Measurements from ENCODE around the gene POLR3H.

Gene POLR3H

GRCh38 chr22:41517172-41518047 lies 26.9 kb downstream of the POLR3H start:
- Mint-ChIP-seq H3K9me3 (no peaks in the 10 kb centered on the region), H3K36me3 (no peaks in the 10 kb centered on the region), H3K27ac (peak overlapping the region; percentile 35), H3K4me1 (peaks cover 6% of the 10 kb centered on the region), H3K27me3 (no peaks in the 10 kb centered on the region), H3K4me3 (no peak overlapping the region)

DNA sequence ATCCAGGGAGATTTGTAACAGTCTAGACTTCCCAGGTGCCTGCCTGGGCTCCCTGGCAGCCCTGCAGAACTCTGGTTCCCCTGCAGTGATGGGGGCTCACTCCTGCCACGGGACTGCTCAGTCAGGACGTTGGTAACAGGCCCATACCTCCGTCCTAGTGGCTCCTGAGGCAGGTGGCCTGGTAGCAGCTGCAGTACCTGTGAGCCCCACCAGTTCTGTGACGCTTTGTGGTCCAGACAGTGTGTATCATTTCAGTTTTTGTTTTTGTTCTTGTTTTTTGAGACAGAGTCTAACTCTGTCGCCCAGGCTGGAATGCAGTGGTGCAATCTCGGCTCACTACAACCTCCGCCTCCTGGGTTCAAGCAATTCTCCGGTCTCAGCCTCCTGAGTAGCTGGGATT lies 27.8 kb downstream of the POLR3H start:
- no peak overlapping the region for H3K4me3 Mint-ChIP-seq
- H3K9me3 Mint-ChIP-seq, result no peaks in the 10 kb centered on the region
- H3K4me1 Mint-ChIP-seq, result peaks cover 6% of the 10 kb centered on the region
- no peaks in the 10 kb centered on the region for H3K27me3 Mint-ChIP-seq
- H3K36me3 Mint-ChIP-seq, result no peaks in the 10 kb centered on the region
- H3K27ac Mint-ChIP-seq, result no peak overlapping the region

DNA sequence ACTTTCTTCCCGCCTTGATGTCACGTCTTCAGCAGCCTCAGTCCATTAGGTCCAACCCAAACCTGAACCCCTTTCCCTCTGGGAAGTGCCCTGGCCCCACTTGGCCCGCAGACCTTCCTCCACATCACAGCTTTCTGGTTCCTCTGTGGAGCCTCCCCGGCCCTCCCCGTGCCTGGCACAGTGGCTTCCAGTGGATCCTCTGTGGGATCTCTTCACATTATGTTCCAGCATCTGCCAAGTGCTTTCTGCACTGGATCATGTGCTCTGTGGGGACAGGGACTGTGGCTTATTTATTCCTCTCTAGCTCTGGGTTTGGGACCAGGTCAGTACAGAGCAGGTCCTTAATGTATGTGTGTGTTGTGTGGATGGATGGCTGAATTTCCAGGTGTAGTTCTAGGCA lies 30.9 kb downstream of the POLR3H start:
- no peaks in the 10 kb centered on the region for H3K27me3 Mint-ChIP-seq
- no peak overlapping the region for H3K27ac Mint-ChIP-seq
- H3K4me3 Mint-ChIP-seq, result no peak overlapping the region
- peaks cover 5% of the 10 kb centered on the region for H3K36me3 Mint-ChIP-seq
- no peaks in the 10 kb centered on the region for H3K9me3 Mint-ChIP-seq
- H3K4me1 Mint-ChIP-seq, result peaks cover 6% of the 10 kb centered on the region

- peaks cover 5% of the 10 kb centered on the region for H3K36me3 Mint-ChIP-seq
These were observed 31.7 kb downstream of the POLR3H start for GRCh38 chr22:41512421-41513194.

DNA sequence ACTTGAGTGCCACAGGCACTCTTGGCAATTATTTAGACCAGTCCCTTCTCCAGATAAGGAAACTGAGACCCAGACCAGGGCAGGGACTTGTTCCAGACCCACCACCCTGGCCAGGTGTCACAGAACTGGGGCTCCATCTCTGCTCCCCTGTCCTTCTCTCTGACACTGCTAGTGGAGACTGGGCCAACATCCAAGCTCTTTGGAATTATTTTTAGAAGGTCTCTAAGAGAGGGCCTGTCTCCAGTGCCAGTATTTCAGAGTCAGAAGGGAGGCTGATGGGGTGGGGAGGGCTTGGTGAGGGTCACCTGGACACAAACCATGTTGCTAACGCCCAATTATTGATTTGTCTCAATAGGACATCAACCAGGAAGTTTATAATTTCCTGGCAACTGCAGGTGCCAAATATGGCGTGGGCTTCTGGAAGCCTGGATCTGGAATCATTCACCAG lies 32.7 kb downstream of the POLR3H start:
- H3K9me3 Mint-ChIP-seq, result no peaks in the 10 kb centered on the region
- no peak overlapping the region for H3K4me3 Mint-ChIP-seq
- no peaks in the 10 kb centered on the region for H3K27me3 Mint-ChIP-seq
- H3K36me3 Mint-ChIP-seq, result peaks cover 5% of the 10 kb centered on the region
- no peaks in the 10 kb centered on the region for H3K4me1 Mint-ChIP-seq
- H3K27ac Mint-ChIP-seq, result no peak overlapping the region

More at GRCh38 chr22:41512421-41513194, 31.7 kb downstream of the POLR3H start:
- Mint-ChIP-seq H3K27ac (no peak overlapping the region), H3K9me3 (no peaks in the 10 kb centered on the region), H3K27me3 (no peaks in the 10 kb centered on the region), H3K4me1 (peaks cover 6% of the 10 kb centered on the region), H3K4me3 (no peak overlapping the region)

DNA sequence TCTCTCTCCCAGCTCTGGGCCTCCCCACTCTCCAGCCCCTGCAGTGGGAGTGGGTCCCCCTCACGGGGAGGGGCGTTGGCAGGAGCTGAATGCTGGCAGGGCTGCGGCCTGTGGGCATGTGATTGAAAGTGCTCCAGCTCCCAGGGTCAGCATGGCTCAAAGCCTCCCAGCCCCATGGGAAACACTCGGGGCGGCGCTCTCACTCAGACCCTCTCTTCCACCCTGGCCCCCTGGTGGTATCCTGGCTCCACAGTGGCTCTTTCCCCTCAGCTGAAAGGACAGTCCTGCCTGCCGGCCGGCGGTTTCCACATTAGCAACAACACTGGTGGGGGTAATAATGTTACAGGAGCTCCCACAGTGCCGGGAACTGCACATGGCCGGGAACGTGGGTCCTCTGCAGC lies 35.5 kb downstream of the POLR3H start:
- Mint-ChIP-seq H3K36me3 (peaks cover 6% of the 10 kb centered on the region), H3K9me3 (no peaks in the 10 kb centered on the region), H3K4me3 (no peak overlapping the region), H3K27ac (no peak overlapping the region), H3K27me3 (no peaks in the 10 kb centered on the region), H3K4me1 (no peaks in the 10 kb centered on the region)

- no peak overlapping the region for H3K27ac Mint-ChIP-seq
These were observed 36.8 kb downstream of the POLR3H start for GRCh38 chr22:41507330-41508063.

GRCh38 chr22:41505511-41506220 lies 38.6 kb downstream of the POLR3H start:
- Mint-ChIP-seq H3K36me3 (peaks cover 6% of the 10 kb centered on the region), H3K9me3 (no peaks in the 10 kb centered on the region), H3K27me3 (no peaks in the 10 kb centered on the region), H3K4me1 (no peaks in the 10 kb centered on the region), H3K4me3 (no peak overlapping the region), H3K27ac (no peak overlapping the region)

More at GRCh38 chr22:41507330-41508063, 36.8 kb downstream of the POLR3H start:
- Mint-ChIP-seq H3K36me3 (peaks cover 6% of the 10 kb centered on the region), H3K4me1 (no peaks in the 10 kb centered on the region), H3K9me3 (no peaks in the 10 kb centered on the region), H3K4me3 (no peak overlapping the region), H3K27me3 (no peaks in the 10 kb centered on the region)

DNA sequence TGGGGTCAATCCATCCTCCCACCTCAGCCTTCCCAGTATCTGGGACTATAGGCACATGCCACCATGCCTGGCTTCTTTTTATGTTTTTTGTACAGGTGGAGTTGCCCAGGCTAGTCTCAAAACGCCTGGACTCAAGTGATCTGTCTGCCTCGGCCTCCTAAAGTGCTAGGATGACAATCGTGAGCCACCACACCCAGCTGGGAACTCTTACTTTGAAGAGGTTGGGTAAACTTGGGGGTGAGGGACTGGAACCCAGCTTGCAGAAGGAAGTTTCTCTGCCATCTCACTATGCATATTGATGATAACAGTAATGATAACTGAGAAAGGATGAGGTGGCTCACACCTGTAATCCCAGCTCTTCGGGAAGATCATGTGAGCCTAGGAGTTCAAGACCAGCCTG lies 39.5 kb downstream of the POLR3H start:
- Mint-ChIP-seq H3K27ac (no peak overlapping the region), H3K4me1 (no peaks in the 10 kb centered on the region), H3K36me3 (peaks cover 6% of the 10 kb centered on the region), H3K27me3 (no peaks in the 10 kb centered on the region), H3K4me3 (no peak overlapping the region), H3K9me3 (no peaks in the 10 kb centered on the region)

DNA sequence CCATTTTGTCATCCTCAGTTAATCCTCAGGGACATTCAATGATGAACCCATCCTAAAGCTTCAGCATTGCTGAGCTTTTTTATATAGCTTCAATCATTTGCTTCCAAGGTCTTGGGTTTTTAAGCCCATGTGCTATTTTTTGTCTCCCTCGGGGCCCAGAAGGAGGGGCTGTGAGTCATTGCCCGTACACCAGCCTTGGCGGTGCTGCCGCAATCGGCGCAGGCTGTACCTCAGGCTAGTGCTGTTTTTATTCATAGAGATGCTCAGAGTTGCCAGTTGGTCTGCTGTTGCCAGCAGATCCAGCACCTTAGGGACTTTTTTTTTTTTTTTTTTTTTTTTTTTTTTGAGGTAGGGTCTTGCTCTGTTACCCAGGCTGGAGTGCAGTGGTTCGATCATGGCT lies 39.9 kb downstream of the POLR3H start:
- H3K4me3 Mint-ChIP-seq, result no peak overlapping the region
- no peak overlapping the region for H3K27ac Mint-ChIP-seq
- no peaks in the 10 kb centered on the region for H3K9me3 Mint-ChIP-seq
- H3K36me3 Mint-ChIP-seq, result peaks cover 4% of the 10 kb centered on the region
- no peaks in the 10 kb centered on the region for H3K27me3 Mint-ChIP-seq
- H3K4me1 Mint-ChIP-seq, result no peaks in the 10 kb centered on the region

- H3K27me3 Mint-ChIP-seq, result no peaks in the 10 kb centered on the region
- H3K4me3 Mint-ChIP-seq, result no peak overlapping the region
- peaks cover 1% of the 10 kb centered on the region for H3K36me3 Mint-ChIP-seq
- H3K4me1 Mint-ChIP-seq, result no peaks in the 10 kb centered on the region
- H3K27ac Mint-ChIP-seq, result no peak overlapping the region
- H3K9me3 Mint-ChIP-seq, result no peaks in the 10 kb centered on the region
These were observed 43.1 kb downstream of the POLR3H start for GRCh38 chr22:41501209-41501608.

DNA sequence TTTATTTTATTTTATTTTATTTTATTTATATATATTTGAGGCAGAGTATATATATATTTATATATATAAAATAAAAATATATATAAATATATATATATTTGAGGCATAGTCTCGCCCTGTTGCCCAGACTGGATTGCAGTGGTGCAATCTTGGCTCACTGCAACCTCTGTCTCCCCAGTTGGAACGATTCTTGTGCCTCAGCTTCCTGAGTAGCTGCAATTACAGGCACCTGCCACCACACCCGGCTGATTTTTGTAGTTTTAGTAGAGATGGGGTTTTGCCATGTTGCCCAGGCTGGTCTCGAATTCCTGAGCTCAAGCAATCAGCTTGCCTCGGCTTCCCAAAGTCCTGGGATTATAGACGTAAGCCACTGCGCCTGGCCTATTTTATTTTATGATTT lies 44.0 kb downstream of the POLR3H start:
- Mint-ChIP-seq H3K27ac (no peak overlapping the region), H3K4me3 (no peak overlapping the region), H3K36me3 (peaks cover 1% of the 10 kb centered on the region), H3K27me3 (no peaks in the 10 kb centered on the region), H3K4me1 (no peaks in the 10 kb centered on the region), H3K9me3 (no peaks in the 10 kb centered on the region)

GRCh38 chr22:41499624-41500280 lies 44.5 kb downstream of the POLR3H start:
- H3K9me3 Mint-ChIP-seq, result no peaks in the 10 kb centered on the region
- H3K4me3 Mint-ChIP-seq, result no peak overlapping the region
- H3K27me3 Mint-ChIP-seq, result no peaks in the 10 kb centered on the region
- no peaks in the 10 kb centered on the region for H3K36me3 Mint-ChIP-seq
- H3K4me1 Mint-ChIP-seq, result no peaks in the 10 kb centered on the region
- H3K27ac Mint-ChIP-seq, result no peak overlapping the region

- no peak overlapping the region for H3K27ac Mint-ChIP-seq
- H3K27me3 Mint-ChIP-seq, result no peaks in the 10 kb centered on the region
These were observed 45.9 kb downstream of the POLR3H start for GRCh38 chr22:41498303-41498835.

More at GRCh38 chr22:41498303-41498835, 45.9 kb downstream of the POLR3H start:
- H3K4me3 Mint-ChIP-seq, result no peak overlapping the region
- no peaks in the 10 kb centered on the region for H3K9me3 Mint-ChIP-seq
- H3K36me3 Mint-ChIP-seq, result no peaks in the 10 kb centered on the region
- H3K4me1 Mint-ChIP-seq, result no peaks in the 10 kb centered on the region
